IPS-NIHi11 (cell line): ENCODE data around the gene TMEM271.

Experiments used
- DNase-seq: peaks from one replicate; pipeline ENCODE4 v3.0.0; 2012; ENCODE audit warnings: mixed read lengths, low spot score

TMEM271 gene

GRCh38 chr4:576245-576821 lies at the start of gene TMEM271:
TSS of gene TMEM271 (minus strand) at chr4:576295. CDS start at chr4:576062, 233 bp downstream.
- DNase-seq: peak; percentile 71

- DNase-seq: no peak
Observed at GRCh38 chr4:625631-626161, 49.6 kb upstream of the TMEM271 start.

- DNase-seq: peak; percentile 74
Observed at GRCh38 chr4:624705-625590, 48.9 kb upstream of the TMEM271 start, which contains the start of gene PDE6B. TSS of gene PDE6B (plus strand) at chr4:625573. CDS start at chr4:625627, 54 bp downstream.

GRCh38 chr4:623914-624566 lies 47.9 kb upstream of the TMEM271 start:
- DNase-seq: no peak

- no peak for DNase-seq
Observed at GRCh38 chr4:622996-623913, 47.2 kb upstream of the TMEM271 start.

- no peak for DNase-seq
Observed at GRCh38 chr4:622071-622995, 46.2 kb upstream of the TMEM271 start.

- no peak for DNase-seq
Observed at GRCh38 chr4:621296-622070, 45.4 kb upstream of the TMEM271 start.

GRCh38 chr4:620851-621261 lies 44.8 kb upstream of the TMEM271 start:
- DNase-seq: no peak

- no peak for DNase-seq
Observed at GRCh38 chr4:620201-620600, 44.1 kb upstream of the TMEM271 start.

GRCh38 chr4:617644-618641 lies 41.8 kb upstream of the TMEM271 start:
- DNase-seq: peak; percentile 73

GRCh38 chr4:616911-617643 lies 41.0 kb upstream of the TMEM271 start:
- DNase-seq: no peak

- no peak for DNase-seq
Observed at GRCh38 chr4:616091-616490, 40.0 kb upstream of the TMEM271 start.

GRCh38 chr4:613126-613525 lies 37.0 kb upstream of the TMEM271 start:
- no peak for DNase-seq

GRCh38 chr4:612749-613125 lies 36.6 kb upstream of the TMEM271 start:
- DNase-seq: no peak

- no peak for DNase-seq
Observed at GRCh38 chr4:612052-612748, 36.1 kb upstream of the TMEM271 start.

GRCh38 chr4:610411-611261 lies 34.5 kb upstream of the TMEM271 start:
- DNase-seq: no peak
